ENCODE results near the gene ST6GAL1. TPM values are rescaled to one million over a fixed set of nuclear protein-coding genes. Genes with fewer than 3 reads are reported as not detected.

Gene ST6GAL1
- 19.7 and 22.6 TPM in 2 replicates for total RNA-seq

GRCh38 chr3:186930143-186930640 lies at the start of gene ST6GAL1:
TSS of gene ST6GAL1 (plus strand) at chr3:186930526. CDS start at chr3:187042704, 112,178 bp downstream.

Other genes with a start within 250 kb of the ST6GAL1 start
- not detected in 2 replicates for gene KNG1, start 213.2 kb upstream of the ST6GAL1 start, total RNA-seq
- gene EIF4A2, start 146.9 kb upstream of the ST6GAL1 start, total RNA-seq = 670 and 759 TPM in 2 replicates
- gene RFC4, start 124.0 kb upstream of the ST6GAL1 start, total RNA-seq = 11.1 and 12.6 TPM in 2 replicates
- gene ADIPOQ, start 87.8 kb upstream of the ST6GAL1 start, total RNA-seq = not detected in 2 replicates
- 9.4 and 13.8 TPM in 2 replicates for gene RPL39L, start 209.0 kb downstream of the ST6GAL1 start, total RNA-seq